K562 (cell line): ENCODE results near the gene CBX2. TPM values are rescaled to one million over a fixed set of nuclear protein-coding genes. Genes with fewer than 3 reads are reported as not detected.

Experiments used
- ELF2 ChIP-seq: fragments of 250-450 bp; sonication (Bioruptor Pico); IDR thresholded peaks from 2 replicates; pipeline ENCODE4 v1.5.0; 2021; ENCODE audit warnings: mild to moderate bottlenecking
- MBD2 ChIP-seq: sonication (generic); IDR thresholded peaks from 2 replicates; pipeline ENCODE4 v1.6.1; 2016; ENCODE audit warnings: low read depth, borderline replicate concordance
- MTA1 ChIP-seq: fragments of 450-650 bp; IDR thresholded peaks from 2 replicates; pipeline ENCODE4 v1.6.1; 2017; ENCODE audit warnings: borderline replicate concordance
- PHTF2 ChIP-seq: fragments of 250-450 bp; sonication (Bioruptor Pico); IDR thresholded peaks from 2 replicates; pipeline ENCODE4 v1.5.0; 2021; ENCODE audit warnings: mild to moderate bottlenecking
- PYGO2 ChIP-seq: fragments of 450-650 bp; IDR thresholded peaks from 2 replicates; pipeline ENCODE4 v1.6.1; 2016; ENCODE audit warnings: mild to moderate bottlenecking, missing genetic modification characterization, moderate library complexity, missing compliant biosample characterization
- RERE ChIP-seq: sonication (generic); formaldehyde crosslinking; IDR thresholded peaks from 2 replicates; pipeline ENCODE4 v1.8.0; 2023; ENCODE audit warnings: missing genetic modification reagents, mild to moderate bottlenecking, borderline replicate concordance
- ZNF384 ChIP-seq: IDR thresholded peaks from 2 replicates; pipeline ENCODE4 v1.6.1; 2012; ENCODE audit warnings: low read depth, low read length, improper control_type of control experiment
- ZSCAN32 ChIP-seq: fragments of 450-650 bp; formaldehyde crosslinking; IDR thresholded peaks from 2 replicates; pipeline ENCODE4 v1.4.0; 2020; ENCODE audit warnings: mild to moderate bottlenecking, moderate library complexity
- polyA plus RNA-seq, 8 experiments: library from polyadenylated mRNA; depleted of rRNA in 4 of 8; stranded (reverse) in 5 of 8; unstranded in 3 of 8; fragments of >200 nt; fragmentation: Nextera tagmentation in 2 of 8; fragmentation: Illumina TruSeq in 1 of 8; extraction: Ambion mirVana in 2 of 8; extraction: Trizol in 1 of 8; gene quantifications; 2 replicates each; pipeline versions ENCODE4 v1.2.1 to v1.2.3, GENCODE V29; 2011 to 2014; ENCODE audit warnings: inconsistent platforms in 1 of 8, missing spikeins in 1 of 8
- total RNA-seq, 7 experiments: library from RNA; depleted of rRNA in 6 of 7; stranded (reverse); fragments of >200 nt in 6 of 7; fragmentation: Illumina TruSeq in 2 of 7; extraction: Trizol in 2 of 7; gene quantifications; 2 replicates each; pipeline versions ENCODE4 v1.2.1 to v1.2.3, GENCODE V29; 2011 to 2021; ENCODE audit warnings: low replicate concordance in 1 of 7

Gene CBX2
- total and polyA plus RNA-seq, 9 of the 15 experiments (the other 6 are each of a cell fraction or from before 2014, with no cell fraction given), result 0.66 to 26.9 (median 13.9) TPM

- TF ChIP-seq RERE (CRISPR knock-in tag) (no peak), PYGO2 (tag) (no peak), ZSCAN32 (CRISPR knock-in tag) (no peak), MBD2 (no peak), ZNF384 (no peak), PHTF2 (CRISPR knock-in tag) (no peak), MTA1 (no peak), ELF2 (CRISPR knock-in tag) (no peak)
- TF ChIP-seq, all 486 proteins: peak for 0
Measured at GRCh38 chr17:79741401-79741750, 36.6 kb upstream of the CBX2 start (continued).
